ENCODE data around the gene ICAM4. TPM values are rescaled to one million over a fixed set of nuclear protein-coding genes. Genes with fewer than 3 reads are reported as not detected.

ICAM4 gene
- total and polyA plus RNA-seq, 9 of the 15 experiments (the other 6 are each of a cell fraction or from before 2014, with no cell fraction given) = 14.1 to 86.1 (median 29.6) TPM

DNA sequence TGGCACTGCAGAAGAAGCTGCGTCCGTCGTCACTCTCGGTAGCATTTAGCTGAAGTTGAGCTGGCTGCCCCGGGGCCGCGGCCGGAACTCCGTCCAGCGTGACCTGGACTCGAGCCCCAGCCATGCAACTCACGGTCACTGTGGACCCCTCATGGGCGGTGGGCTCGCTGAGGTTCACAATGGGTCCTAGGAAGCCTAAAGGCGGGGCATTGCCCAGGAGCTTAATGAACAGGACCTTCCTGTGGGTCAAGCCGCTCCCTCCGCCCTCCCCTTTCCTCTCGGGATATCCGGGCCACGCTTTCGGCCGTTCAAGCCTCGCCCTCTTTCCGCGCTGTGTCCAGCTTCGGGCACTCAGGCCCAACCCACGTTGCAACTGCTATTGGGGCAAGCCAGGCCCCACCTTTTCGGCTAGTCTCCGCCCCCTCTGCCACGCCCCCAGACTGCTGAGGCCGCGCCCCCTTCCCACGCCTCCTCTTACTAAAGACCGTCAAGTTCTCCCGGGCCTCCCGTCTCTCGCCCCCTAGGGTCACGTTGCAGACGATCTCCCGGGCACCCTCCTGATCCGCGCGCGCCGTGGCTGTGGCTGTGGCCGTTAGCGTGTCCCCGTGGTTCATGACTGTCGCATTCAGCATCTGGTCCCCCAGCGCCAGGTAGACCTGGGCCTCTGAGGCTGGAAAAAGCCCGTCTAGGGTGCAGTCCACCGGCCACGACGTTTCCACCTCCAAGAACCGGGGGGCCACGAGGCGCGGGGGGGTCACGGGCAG lies 48.0 kb downstream of the ICAM4 start (continued):
- TF ChIP-seq BDP1 (IDR thresholded peaks at IDR 0.05; ENCODE audit: insufficient read depth, insufficient read length) (no peak), NFIC (IDR thresholded peaks at IDR 0.05) (peak; percentile 66), THRA (IDR thresholded peaks at IDR 0.05) (no peak), HNRNPLL (IDR thresholded peaks at IDR 0.05; ENCODE audit: low read depth, low read length, poor library complexity, severe bottlenecking) (peak; percentile 23)

- no peak for ATAC-seq
- peaks cover 10% of the 10 kb centered on the region; the same call in 1 of the 2 replicates for H4K20me1 ChIP-seq (replicated peaks; ENCODE audit: control insufficient read depth, insufficient read depth, low read length)
- no peak for FAIRE-seq
- intact Hi-C loops (cut with micrococcal nuclease) (loop anchor here (2.0 kb wide), 2 partner anchors 45 to 53 kb away; partner anchors contain the start of gene TYK2), in situ Hi-C loops (cut with MboI) (no loop called here)
- H2AFZ ChIP-seq (ENCODE audit: low read depth, low read length) = peak overlapping the region; percentile 81
- no TSS peak for BruUV-seq (replicated peaks)
- peak overlapping the region; percentile 45; the same call in 2 of the 3 replicates for H3K27ac ChIP-seq (ENCODE audit: extremely low read depth, low read depth, low read length)
- peaks cover 17% of the 10 kb centered on the region for H3K36me3 ChIP-seq (ENCODE audit: control insufficient read depth, insufficient read depth, low read length)
- CTCF ChIA-PET (ENCODE audit: low intra/inter-chr PET ratio) = no interaction called here
- no peaks in the 10 kb centered on the region for H3K9me1 ChIP-seq (ENCODE audit: control insufficient read depth, insufficient read depth, low read length)
- peak overlapping the region; percentile 51 to 99 for H3K9ac ChIP-seq (ENCODE audit: insufficient read depth in 1 of 2, low read depth in 2 of 2, low read length in 2 of 2)
- no peaks in the 10 kb centered on the region for H3K27me3 ChIP-seq (ENCODE audit: control insufficient read depth in 2 of 2, insufficient read depth in 2 of 2, low read length in 2 of 2)
- H3K9me3 ChIP-seq (replicated peaks; ENCODE audit: control insufficient read depth, insufficient read depth, low read depth, low read length) = no peaks in the 10 kb centered on the region
- H3K4me1 ChIP-seq (replicated peaks in 1 of 2; ENCODE audit: control insufficient read depth in 2 of 2, insufficient read depth in 2 of 2, low read length in 2 of 2) = peaks cover 15 to 44% of the 10 kb centered on the region in 2 experiments; a peak in 4 of 5 replicates
- POLR2A ChIA-PET = interaction anchor here (0.5 to 3.9 kb wide), 6 partner anchors 9 to 46 kb away, joined by 3 to 29 read pairs (median 9); partner anchors contain the start of genes ICAM5 and TYK2
- peak overlapping the region; percentile 93 for H3K4me3 ChIP-seq
- H3K79me2 ChIP-seq (ENCODE audit: control insufficient read depth, insufficient read depth, low read length) = peaks cover 49% of the 10 kb centered on the region
- no peak for DNase-seq (ENCODE audit: extremely low read depth in 1 of 4, low spot score in 3 of 4)
- H3K4me2 ChIP-seq (ENCODE audit: insufficient read depth, low read length) = peak overlapping the region; percentile 92
- 51% methylated on average over 21 of the region's 26 CpGs for WGBS (ENCODE audit: insufficient coverage, low coverage, missing lambda C conversion rate)
- no peak for TF ChIP-seq PHF20 (IDR thresholded peaks at IDR 0.05; ENCODE audit: partially characterized antibody)
- TF ChIP-seq ZFP1 (CRISPR knock-in tag; IDR thresholded peaks at IDR 0.05) = no peak
- TF ChIP-seq ARID3A (IDR thresholded peaks at IDR 0.05; ENCODE audit: borderline replicate concordance, low read depth, low read length) = no peak
- TF ChIP-seq ZNF12 (CRISPR knock-in tag; IDR thresholded peaks at IDR 0.05) = 0 out of 2 replicates have a peak, but pooled peaks have one; percentile 26
- TF ChIP-seq, protein P1, sequence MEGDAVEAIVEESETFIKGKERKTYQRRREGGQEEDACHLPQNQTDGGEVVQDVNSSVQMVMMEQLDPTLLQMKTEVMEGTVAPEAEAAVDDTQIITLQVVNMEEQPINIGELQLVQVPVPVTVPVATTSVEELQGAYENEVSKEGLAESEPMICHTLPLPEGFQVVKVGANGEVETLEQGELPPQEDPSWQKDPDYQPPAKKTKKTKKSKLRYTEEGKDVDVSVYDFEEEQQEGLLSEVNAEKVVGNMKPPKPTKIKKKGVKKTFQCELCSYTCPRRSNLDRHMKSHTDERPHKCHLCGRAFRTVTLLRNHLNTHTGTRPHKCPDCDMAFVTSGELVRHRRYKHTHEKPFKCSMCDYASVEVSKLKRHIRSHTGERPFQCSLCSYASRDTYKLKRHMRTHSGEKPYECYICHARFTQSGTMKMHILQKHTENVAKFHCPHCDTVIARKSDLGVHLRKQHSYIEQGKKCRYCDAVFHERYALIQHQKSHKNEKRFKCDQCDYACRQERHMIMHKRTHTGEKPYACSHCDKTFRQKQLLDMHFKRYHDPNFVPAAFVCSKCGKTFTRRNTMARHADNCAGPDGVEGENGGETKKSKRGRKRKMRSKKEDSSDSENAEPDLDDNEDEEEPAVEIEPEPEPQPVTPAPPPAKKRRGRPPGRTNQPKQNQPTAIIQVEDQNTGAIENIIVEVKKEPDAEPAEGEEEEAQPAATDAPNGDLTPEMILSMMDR (IDR thresholded peaks at IDR 0.05 in 2 of 3, conservative IDR thresholded peaks at IDR 0.05 in 1 of 3; ENCODE audit: insufficient read depth in 2 of 3, low read depth in 1 of 3, low read length in 3 of 3) = peak in 2 of 3 experiments; percentile 32 to 37; a peak in 3 of 6 replicates
- TF ChIP-seq PRMT5 (CRISPR knock-in tag; IDR thresholded peaks at IDR 0.05) = 0 out of 2 replicates have a peak, but pooled peaks have one; percentile 10
- TF ChIP-seq CHD1 (IDR thresholded peaks at IDR 0.05; ENCODE audit: low read length) = no peak
- no peak for TF ChIP-seq SIX5 (IDR thresholded peaks at IDR 0.05; ENCODE audit: borderline replicate concordance in 1 of 2, insufficient read depth in 1 of 2, low read depth in 1 of 2, low read length in 2 of 2)
- TF ChIP-seq ZNF146 (CRISPR knock-in tag; IDR thresholded peaks at IDR 0.05; ENCODE audit: unreplicated experiment) = no peak
- 0 out of 2 replicates have a peak, but pooled peaks have one; percentile 15 for TF ChIP-seq ZNF121 (CRISPR knock-in tag; conservative IDR thresholded peaks at IDR 0.05)
Measured at GRCh38 chr19:10335352-10335985, 48.7 kb downstream of the ICAM4 start.
